K562 (cell line): ENCODE results near the gene MPG. TPM values are rescaled to one million over a fixed set of nuclear protein-coding genes. Genes with fewer than 3 reads are reported as not detected.

ENCODE experiments used
- ARID1B ChIP-seq: fragments of 450-650 bp; IDR thresholded peaks from 2 replicates; pipeline ENCODE4 v1.6.1; 2016; ENCODE audit warnings: antibody characterized with exemption, mild to moderate bottlenecking, inconsistent platforms
- ATF7 ChIP-seq: fragments of 450-650 bp; IDR thresholded peaks from 2 replicates; pipeline ENCODE4 v1.7.1; 2014; ENCODE audit warnings: mild to moderate bottlenecking, moderate library complexity
- CBFB ChIP-seq: sonication (generic); formaldehyde crosslinking; IDR thresholded peaks from 2 replicates; pipeline ENCODE4 v1.4.0; 2020; ENCODE audit warnings: mild to moderate bottlenecking, missing genetic modification reagents
- DPF2 ChIP-seq: fragments of 450-650 bp; IDR thresholded peaks from 2 replicates; pipeline ENCODE4 v1.6.1; 2016
- ELF2 ChIP-seq: fragments of 250-450 bp; sonication (Bioruptor Pico); IDR thresholded peaks from 2 replicates; pipeline ENCODE4 v1.5.0; 2021; ENCODE audit warnings: mild to moderate bottlenecking
- ETV1 ChIP-seq: fragments of 450-650 bp; conservative IDR thresholded peaks from 2 replicates; pipeline ENCODE4 v1.6.1; 2016; ENCODE audit warnings: missing genetic modification characterization, control low read depth, low read depth, missing compliant biosample characterization
- ETV6 ChIP-seq, 3 experiments: fragments of 150-350 bp in 1 of 3; sonication (generic) in 1 of 3; formaldehyde crosslinking in 1 of 3; IDR thresholded peaks; 2 replicates each; pipeline versions ENCODE4 v1.6.1 to v1.8.0; 2014 to 2022; ENCODE audit warnings: borderline replicate concordance in 2 of 3, low read depth in 2 of 3, antibody characterized with exemption in 1 of 3, low read length in 1 of 3, mild to moderate bottlenecking in 1 of 3, missing genetic modification reagents in 1 of 3
- GABPA ChIP-seq: fragments of 200-800 bp; sonication (Bioruptor generic); conservative IDR thresholded peaks from 2 replicates; pipeline ENCODE4 v1.6.1; 2016; ENCODE audit warnings: low read depth, missing genetic modification characterization, missing compliant biosample characterization
- GATAD2A ChIP-seq: fragments of 450-650 bp; IDR thresholded peaks from 2 replicates; pipeline ENCODE4 v1.6.1; 2017
- MAFF ChIP-seq: IDR thresholded peaks from 2 replicates; pipeline ENCODE4 v1.6.1; 2012; ENCODE audit warnings: low read length, improper control_type of control experiment
- NR2C1 ChIP-seq, 2 experiments: fragments of 450-650 bp; IDR thresholded peaks; 2 replicates each; pipeline ENCODE4 v1.6.1; 2017; ENCODE audit warnings: mild to moderate bottlenecking in 2 of 2, antibody characterized with exemption in 1 of 2, inconsistent platforms in 1 of 2, missing compliant biosample characterization in 1 of 2, missing genetic modification characterization in 1 of 2
- NR4A1 ChIP-seq, 2 experiments: fragments of 250-450 bp in 1 of 2; fragments of 450-650 bp in 1 of 2; sonication (Bioruptor Pico) in 1 of 2; IDR thresholded peaks; 2 replicates each; pipeline versions ENCODE4 v1.4.0 to v1.6.1; 2016 to 2020; ENCODE audit warnings: mild to moderate bottlenecking in 2 of 2, missing compliant biosample characterization in 1 of 2, missing genetic modification characterization in 1 of 2, moderate library complexity in 1 of 2
- RBM15 ChIP-seq: fragments of 200-400 bp; formaldehyde crosslinking; IDR thresholded peaks from 2 replicates; pipeline ENCODE4 v1.6.1; 2018; ENCODE audit warnings: mild to moderate bottlenecking, low read length, moderate library complexity; ENCODE audit not compliant: insufficient read depth
- ZFP1 ChIP-seq: fragments of 450-650 bp; formaldehyde crosslinking; IDR thresholded peaks from 2 replicates; pipeline ENCODE4 v1.4.0; 2020; ENCODE audit warnings: mild to moderate bottlenecking, mixed read lengths
- ZFP30 ChIP-seq: fragments of 250-450 bp; sonication (Bioruptor Pico); IDR thresholded peaks from 2 replicates; pipeline ENCODE4 v1.8.0; 2022; ENCODE audit warnings: moderate library complexity, mild to moderate bottlenecking, inconsistent platforms, borderline replicate concordance
- ZNF197 ChIP-seq: fragments of 200-800 bp; sonication (Bioruptor generic); IDR thresholded peaks from 2 replicates; pipeline ENCODE4 v1.6.1; 2016; ENCODE audit warnings: low read depth, missing genetic modification characterization, missing compliant biosample characterization
- ZNF511 ChIP-seq: sonication (generic); formaldehyde crosslinking; IDR thresholded peaks from 2 replicates; pipeline ENCODE4 v1.8.0; 2022; ENCODE audit warnings: mild to moderate bottlenecking, missing genetic modification reagents
- ZNF561 ChIP-seq: fragments of 450-650 bp; formaldehyde crosslinking; conservative IDR thresholded peaks from 2 replicates; pipeline ENCODE4 v1.4.0; 2020; ENCODE audit warnings: mild to moderate bottlenecking, moderate library complexity
- ZNF740 ChIP-seq, 3 experiments: fragments of 200-800 bp in 1 of 3; sonication (Bioruptor generic) in 1 of 3; sonication (generic) in 1 of 3; formaldehyde crosslinking in 1 of 3; IDR thresholded peaks; 2 replicates each; pipeline versions ENCODE4 v1.6.1 to v1.8.0; 2016 to 2022; ENCODE audit warnings: mild to moderate bottlenecking in 2 of 3, missing compliant biosample characterization in 2 of 3, missing genetic modification characterization in 2 of 3, missing genetic modification reagents in 1 of 3
- ZSCAN29 ChIP-seq: fragments of 450-650 bp; IDR thresholded peaks from 2 replicates; pipeline ENCODE4 v1.6.1; 2017
- polyA plus RNA-seq, 8 experiments: library from polyadenylated mRNA; depleted of rRNA in 4 of 8; stranded (reverse) in 5 of 8; unstranded in 3 of 8; fragments of >200 nt; fragmentation: Nextera tagmentation in 2 of 8; fragmentation: Illumina TruSeq in 1 of 8; extraction: Ambion mirVana in 2 of 8; extraction: Trizol in 1 of 8; gene quantifications; 2 replicates each; pipeline versions ENCODE4 v1.2.1 to v1.2.3, GENCODE V29; 2011 to 2014; ENCODE audit warnings: inconsistent platforms in 1 of 8, missing spikeins in 1 of 8
- total RNA-seq, 7 experiments: library from RNA; depleted of rRNA in 6 of 7; stranded (reverse); fragments of >200 nt in 6 of 7; fragmentation: Illumina TruSeq in 2 of 7; extraction: Trizol in 2 of 7; gene quantifications; 2 replicates each; pipeline versions ENCODE4 v1.2.1 to v1.2.3, GENCODE V29; 2011 to 2021; ENCODE audit warnings: low replicate concordance in 1 of 7
- TF ChIP-seq, protein P1 (sequence below), 2 experiments: fragments of 250-450 bp in 1 of 2; fragments of 450-650 bp in 1 of 2; sonication (Bioruptor Pico) in 1 of 2; IDR thresholded peaks; 2 replicates each; pipeline versions ENCODE4 v1.6.1 to v1.8.0; 2016 to 2021; ENCODE audit warnings: mild to moderate bottlenecking in 2 of 2, moderate library complexity in 2 of 2, missing compliant biosample characterization in 1 of 2, missing genetic modification characterization in 1 of 2

The MPG gene
- total and polyA plus RNA-seq, 9 of the 15 experiments (the other 6 are each of a cell fraction or from before 2014, with no cell fraction given) = 0.42 to 226 (median 36.2) TPM

- TF ChIP-seq ZNF511 (CRISPR knock-in tag) = no peak
- no peak for TF ChIP-seq MAFF
- TF ChIP-seq ETV1 (tag) = 0 out of 2 replicates have a peak, but pooled peaks have one; percentile 57
- no peak for TF ChIP-seq RBM15
- TF ChIP-seq ATF7 = peak; percentile 50; the same call in 1 of the 2 replicates
- no peak for TF ChIP-seq ZSCAN29
- no peak for TF ChIP-seq ZNF197 (CRISPR knock-in tag)
- TF ChIP-seq NR2C1 (IDR thresholded peaks at IDR 0.05) = peak; percentile 60
- no peak; the same call in none of the 2 replicates for TF ChIP-seq NR2C1 (tag; IDR thresholded peaks at IDR 0.05)
- TF ChIP-seq ZFP1 (CRISPR knock-in tag) = no peak
- TF ChIP-seq, protein P1, sequence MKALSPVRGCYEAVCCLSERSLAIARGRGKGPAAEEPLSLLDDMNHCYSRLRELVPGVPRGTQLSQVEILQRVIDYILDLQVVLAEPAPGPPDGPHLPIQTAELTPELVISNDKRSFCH (CRISPR knock-in tag; IDR thresholded peaks at IDR 0.05) = no peak
- TF ChIP-seq, protein P1 (tag; IDR thresholded peaks at IDR 0.05) = peak; percentile 17; the same call in 1 of the 2 replicates
- TF ChIP-seq ZNF561 = no peak
- peak; percentile 98 for TF ChIP-seq ZNF740 (CRISPR knock-in tag; IDR thresholded peaks at IDR 0.05)
- peak in 1 of 2 experiments; percentile 94; a peak in 2 of 4 replicates for TF ChIP-seq ZNF740 (tag; IDR thresholded peaks at IDR 0.05)
- 0 out of 2 replicates have a peak, but pooled peaks have one; percentile 30 for TF ChIP-seq CBFB
- 0 out of 2 replicates have a peak, but pooled peaks have one; percentile 74 for TF ChIP-seq NR4A1 (CRISPR knock-in tag; IDR thresholded peaks at IDR 0.05)
- TF ChIP-seq NR4A1 (tag; IDR thresholded peaks at IDR 0.05) = no peak
- peak; percentile 71 for TF ChIP-seq GABPA (tag)
- TF ChIP-seq ZFP30 (CRISPR knock-in tag) = no peak
- TF ChIP-seq ETV6 (IDR thresholded peaks at IDR 0.05; ENCODE audit: borderline replicate concordance in 1 of 2, low read depth in 2 of 2, low read length in 1 of 2) = peak in 1 of 2 experiments; percentile 79; a peak in 2 of 4 replicates
- TF ChIP-seq ETV6 (CRISPR knock-in tag; IDR thresholded peaks at IDR 0.05; ENCODE audit: borderline replicate concordance) = no peak
- TF ChIP-seq ELF2 (CRISPR knock-in tag) = peak; percentile 93
- peak; percentile 20; the same call in 1 of the 2 replicates for TF ChIP-seq DPF2
- TF ChIP-seq GATAD2A = 0 out of 2 replicates have a peak, but pooled peaks have one; percentile 25
- peak; percentile 38; the same call in 1 of the 2 replicates for TF ChIP-seq ARID1B
These were observed 2.2 kb upstream of the MPG start (continued) for GRCh38 chr16:75580-76501.
